GM21737 (cell line): ENCODE results near the gene ATL3.
"Not testable (repeated sequence)": the region's sequence is repeated elsewhere in the genome, so short reads cannot be mapped to it uniquely, and the experiment has no call there.

Experiments
- ATAC-seq: cut with Tn5 transposase; IDR thresholded peaks from one replicate; pipeline ENCODE4 v1.9.1; 2021; ENCODE audit warnings: mild to moderate bottlenecking, moderate library complexity; ENCODE audit not compliant: unreplicated experiment

ATL3 gene

GRCh38 chr11:63671322-63672155, at the start of gene ATL3:
ATL3 (minus strand) TSS chr11:63671376; CDS start chr11:63671335, 41 bp downstream.
- peak; percentile 80 for ATAC-seq

- ATAC-seq = no peak
Observed at GRCh38 chr11:63720611-63721010, 49.4 kb upstream of the ATL3 start.

GRCh38 chr11:63719987-63720386, 48.8 kb upstream of the ATL3 start:
- no peak for ATAC-seq

GRCh38 chr11:63719001-63719400, 47.8 kb upstream of the ATL3 start:
- ATAC-seq = no peak

- no peak for ATAC-seq
Observed at GRCh38 chr11:63716046-63716445, 44.9 kb upstream of the ATL3 start.

GRCh38 chr11:63713766-63714165, 42.6 kb upstream of the ATL3 start:
- ATAC-seq = no peak

GRCh38 chr11:63711838-63712237, 40.7 kb upstream of the ATL3 start:
- no peak for ATAC-seq

- no peak for ATAC-seq
Observed at GRCh38 chr11:63710476-63711217, 39.5 kb upstream of the ATL3 start.

GRCh38 chr11:63709336-63709884, 38.2 kb upstream of the ATL3 start:
- ATAC-seq = no peak

GRCh38 chr11:63708764-63709163, 37.6 kb upstream of the ATL3 start:
- ATAC-seq = no peak

GRCh38 chr11:63705526-63705925, 34.4 kb upstream of the ATL3 start:
- ATAC-seq = no peak

- ATAC-seq = no peak
Observed at GRCh38 chr11:63699896-63700295, 28.7 kb upstream of the ATL3 start.

- no peak for ATAC-seq
Observed at GRCh38 chr11:63698976-63699733, 28.0 kb upstream of the ATL3 start.

GRCh38 chr11:63694596-63694995, 23.4 kb upstream of the ATL3 start:
- no peak for ATAC-seq

- no peak for ATAC-seq
Observed at GRCh38 chr11:63687845-63688244, 16.7 kb upstream of the ATL3 start.

- no peak for ATAC-seq
Observed at GRCh38 chr11:63686926-63687325, 15.8 kb upstream of the ATL3 start.

- ATAC-seq = not testable (repeated sequence)
Observed at GRCh38 chr11:63685158-63685721, 14.1 kb upstream of the ATL3 start.

GRCh38 chr11:63683133-63683991, 12.2 kb upstream of the ATL3 start:
- ATAC-seq = no peak

- ATAC-seq = peak; percentile 3
Observed at GRCh38 chr11:63682066-63683021, 11.2 kb upstream of the ATL3 start.
